Inflammatory macrophage treated with lipopolysaccharide for 4 hours (primary cell): ENCODE results near the gene SLC22A3.
"Not testable (repeated sequence)": the region's sequence is repeated elsewhere in the genome, so short reads cannot be mapped to it uniquely, and the experiment has no call there.

Experiments
- DNase-seq: peaks from one replicate; pipeline ENCODE4 v3.0.0-alpha.2; 2020

SLC22A3 gene, protein sequence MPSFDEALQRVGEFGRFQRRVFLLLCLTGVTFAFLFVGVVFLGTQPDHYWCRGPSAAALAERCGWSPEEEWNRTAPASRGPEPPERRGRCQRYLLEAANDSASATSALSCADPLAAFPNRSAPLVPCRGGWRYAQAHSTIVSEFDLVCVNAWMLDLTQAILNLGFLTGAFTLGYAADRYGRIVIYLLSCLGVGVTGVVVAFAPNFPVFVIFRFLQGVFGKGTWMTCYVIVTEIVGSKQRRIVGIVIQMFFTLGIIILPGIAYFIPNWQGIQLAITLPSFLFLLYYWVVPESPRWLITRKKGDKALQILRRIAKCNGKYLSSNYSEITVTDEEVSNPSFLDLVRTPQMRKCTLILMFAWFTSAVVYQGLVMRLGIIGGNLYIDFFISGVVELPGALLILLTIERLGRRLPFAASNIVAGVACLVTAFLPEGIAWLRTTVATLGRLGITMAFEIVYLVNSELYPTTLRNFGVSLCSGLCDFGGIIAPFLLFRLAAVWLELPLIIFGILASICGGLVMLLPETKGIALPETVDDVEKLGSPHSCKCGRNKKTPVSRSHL

DNA sequence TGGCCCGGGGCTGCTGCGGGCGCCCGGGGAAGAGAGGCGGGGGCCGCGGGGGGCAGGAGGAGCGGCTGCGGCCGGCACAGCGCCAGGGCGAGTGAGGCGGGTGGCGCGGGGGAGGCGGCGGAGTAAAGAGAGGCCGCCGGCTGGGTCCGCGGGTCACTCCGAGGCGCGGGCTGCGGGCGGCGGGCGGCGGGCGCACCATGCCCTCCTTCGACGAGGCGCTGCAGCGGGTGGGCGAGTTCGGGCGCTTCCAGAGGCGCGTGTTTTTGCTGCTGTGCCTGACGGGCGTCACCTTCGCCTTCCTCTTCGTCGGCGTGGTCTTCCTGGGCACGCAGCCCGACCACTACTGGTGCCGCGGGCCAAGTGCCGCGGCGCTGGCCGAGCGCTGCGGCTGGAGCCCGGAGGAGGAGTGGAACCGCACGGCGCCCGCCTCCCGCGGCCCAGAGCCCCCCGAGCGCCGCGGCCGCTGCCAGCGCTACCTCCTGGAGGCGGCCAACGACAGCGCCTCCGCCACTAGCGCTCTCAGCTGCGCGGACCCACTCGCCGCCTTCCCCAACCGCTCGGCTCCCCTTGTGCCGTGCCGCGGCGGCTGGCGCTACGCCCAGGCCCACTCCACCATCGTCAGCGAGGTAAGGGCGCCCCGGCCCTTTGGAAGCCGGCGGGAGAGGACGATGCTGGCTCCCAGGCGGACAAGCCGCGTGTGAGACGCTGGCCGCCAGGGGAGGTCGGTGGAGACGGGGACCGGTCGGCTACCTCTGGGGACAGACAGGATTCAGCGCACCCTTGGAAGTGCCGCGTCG lies at the start of gene SLC22A3:
SLC22A3 (plus strand) TSS at position 156 of the 797 bp plus-strand sequence; CDS start at position 198, 42 bp downstream.
- DNase-seq = no peak

DNA sequence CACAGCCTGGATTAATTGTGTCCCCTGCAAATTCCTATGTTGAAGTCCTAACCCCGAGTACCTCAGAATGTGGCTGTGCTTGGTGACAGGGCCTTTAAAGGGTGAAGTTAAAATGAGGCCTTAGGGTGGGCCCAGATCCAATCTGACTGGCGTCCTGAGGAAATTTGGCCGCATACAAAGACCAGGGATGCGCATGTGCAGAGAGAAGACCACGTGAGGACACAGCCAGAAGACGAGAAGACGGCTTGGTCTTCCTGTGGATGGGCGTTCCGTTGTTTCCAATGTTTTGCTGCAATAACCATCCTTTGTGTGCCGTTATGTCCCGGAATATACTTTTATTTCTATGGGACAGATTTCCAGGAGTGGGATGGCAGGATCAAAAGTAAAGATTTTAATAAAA lies 48.6 kb upstream of the SLC22A3 start:
- no peak for DNase-seq

DNA sequence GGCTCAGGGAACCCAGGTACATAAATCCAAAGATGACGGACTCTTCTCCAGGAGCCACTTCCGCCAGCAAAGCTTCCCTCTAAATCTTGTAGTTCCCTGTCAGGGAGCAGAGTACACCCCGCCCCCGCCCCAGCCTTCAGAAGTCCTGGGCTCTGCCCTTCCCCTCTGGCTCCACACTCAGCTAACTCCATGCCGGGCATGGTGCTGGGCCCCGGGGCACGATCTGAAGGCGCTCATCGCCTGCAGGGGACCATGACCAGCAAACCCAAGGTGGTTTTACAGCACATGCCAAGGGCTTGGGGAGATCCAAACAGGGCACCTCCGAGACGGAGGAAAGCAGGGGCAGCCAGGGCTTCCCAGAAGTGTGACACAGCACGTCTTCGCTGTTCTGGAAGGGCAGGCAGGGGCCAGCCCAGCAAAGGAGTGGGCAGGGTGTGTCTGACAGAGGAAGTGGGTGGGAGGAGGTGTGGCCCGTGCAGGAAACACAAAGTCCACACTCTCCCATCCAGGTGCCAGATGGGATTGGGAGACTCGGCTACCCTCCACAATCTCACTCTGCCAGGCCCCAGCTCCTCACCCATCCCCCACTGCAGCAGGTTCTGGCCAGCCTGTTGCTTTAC lies 48.0 kb upstream of the SLC22A3 start:
- no peak for DNase-seq

DNA sequence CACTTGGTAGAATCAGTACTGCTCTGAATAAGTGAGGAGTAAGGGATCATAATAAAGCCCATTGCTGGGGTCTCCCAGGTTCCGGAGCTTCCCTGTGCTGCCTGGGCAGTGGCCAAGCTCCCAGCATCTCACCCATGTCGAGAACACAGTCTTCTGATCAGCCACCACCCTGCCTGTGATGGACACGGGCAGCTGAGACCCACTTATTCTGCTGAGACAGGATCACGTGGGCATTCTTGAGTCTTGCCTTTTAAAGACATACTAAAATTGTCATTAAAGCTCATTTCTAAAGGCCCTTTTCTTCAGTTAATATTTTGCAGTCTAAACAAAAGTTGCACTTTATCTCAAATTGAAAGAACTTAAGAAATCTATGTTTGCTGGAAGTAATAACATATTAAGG lies 46.8 kb upstream of the SLC22A3 start:
- no peak for DNase-seq

DNA sequence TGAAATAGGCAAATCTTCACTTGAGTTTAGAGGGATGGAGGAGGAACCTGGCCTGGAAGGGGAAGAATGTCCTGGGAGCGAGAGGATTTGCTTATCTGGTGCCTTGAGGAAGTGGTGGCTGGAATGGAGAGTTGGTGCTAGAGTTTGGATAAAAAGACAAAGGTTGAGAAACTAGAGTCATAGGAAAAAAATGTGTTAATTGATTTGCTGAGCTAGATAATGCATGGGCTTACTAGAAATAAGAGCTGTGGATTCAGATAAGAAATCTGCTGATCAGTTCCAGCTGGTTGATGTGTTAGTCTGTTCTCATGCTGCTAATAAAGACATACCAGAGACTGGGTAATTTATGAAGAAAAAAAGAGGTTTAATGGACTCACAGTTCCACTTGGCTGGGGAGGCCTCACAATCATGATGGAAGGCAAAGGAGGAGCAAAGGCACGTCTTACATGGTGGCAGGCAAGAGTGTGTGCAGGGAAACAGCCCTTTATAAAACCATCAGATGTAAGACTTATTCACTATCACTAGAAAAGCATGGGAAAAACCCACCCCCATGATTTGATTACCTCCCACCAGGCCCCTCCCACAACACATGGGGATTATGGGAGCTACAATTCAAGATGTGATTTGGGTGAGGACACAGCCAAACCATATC lies 45.6 kb upstream of the SLC22A3 start:
- DNase-seq = not testable (repeated sequence)

DNA sequence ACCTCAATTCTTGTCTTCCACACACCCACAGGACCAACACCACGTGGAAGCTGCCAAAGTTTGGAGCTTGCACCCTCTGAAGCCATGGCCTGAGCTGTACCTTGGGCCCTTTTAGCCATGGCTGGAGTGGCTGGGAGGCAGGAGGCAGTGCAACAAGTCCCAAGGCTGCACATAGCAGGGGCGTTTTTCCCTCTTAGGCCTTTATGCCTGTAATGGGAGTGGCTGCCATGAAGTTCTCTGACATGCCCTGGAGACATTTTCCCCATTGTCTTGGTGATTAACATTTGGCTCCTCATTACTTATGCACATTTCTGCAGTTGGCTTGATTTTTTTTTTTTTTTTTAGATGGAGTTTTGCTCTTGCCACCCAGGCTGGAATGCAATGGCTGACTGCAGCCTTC lies 44.4 kb upstream of the SLC22A3 start:
- no peak for DNase-seq

DNA sequence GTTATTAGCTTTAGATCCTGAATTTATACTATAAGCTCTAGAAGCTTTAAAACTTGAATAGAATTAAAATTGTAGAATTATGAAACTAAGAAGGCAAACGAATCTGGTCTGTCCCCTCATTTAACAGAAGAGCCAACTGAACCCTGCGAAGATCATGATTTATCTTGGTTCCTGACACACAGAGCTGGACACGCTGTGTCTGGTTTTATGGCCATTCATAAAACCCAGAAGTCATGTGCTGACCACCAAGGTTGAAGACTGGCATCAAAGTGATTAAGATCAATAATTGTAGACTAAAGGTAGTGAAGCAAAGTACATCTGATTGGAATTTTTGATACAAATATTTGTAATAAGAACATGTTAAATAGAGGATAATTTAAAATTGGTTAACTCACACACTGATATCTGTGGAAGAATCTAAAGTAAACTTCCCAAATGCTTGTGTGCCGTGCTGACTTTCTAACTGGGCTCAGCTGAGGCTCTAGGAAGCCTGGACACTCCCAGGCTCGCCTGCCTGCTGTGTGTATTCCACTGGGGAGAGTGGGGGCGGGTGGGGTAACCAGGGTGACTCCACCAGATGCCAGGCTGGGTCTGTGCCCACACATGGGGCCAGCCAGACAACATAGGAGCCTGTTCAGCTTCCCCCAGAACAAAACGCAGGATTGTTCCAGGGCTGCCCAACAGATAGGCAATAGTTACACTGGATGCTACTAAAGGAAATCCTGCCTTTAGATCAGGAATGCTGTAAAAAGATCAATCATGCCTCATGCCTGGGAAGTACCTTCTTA lies 42.1 kb upstream of the SLC22A3 start:
- no peak for DNase-seq

DNA sequence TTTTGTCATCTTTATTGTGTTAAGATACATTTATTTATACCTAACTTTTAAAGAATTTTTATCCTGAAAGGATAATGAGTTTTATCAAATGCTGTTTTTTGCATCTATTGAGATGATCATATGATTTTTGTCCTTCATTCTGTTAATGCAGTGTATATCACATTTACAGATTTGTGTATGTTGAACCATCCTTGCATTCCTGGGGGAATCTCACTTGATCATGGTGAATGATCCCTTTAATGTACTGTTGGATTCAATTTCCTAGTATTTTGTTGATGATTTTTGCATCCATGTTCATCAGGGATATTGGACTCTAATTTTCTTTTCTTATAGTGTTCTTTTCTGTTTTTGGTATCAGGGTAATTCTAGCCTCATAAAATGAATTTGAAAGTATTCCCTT lies 38.5 kb upstream of the SLC22A3 start:
- DNase-seq = no peak

DNA sequence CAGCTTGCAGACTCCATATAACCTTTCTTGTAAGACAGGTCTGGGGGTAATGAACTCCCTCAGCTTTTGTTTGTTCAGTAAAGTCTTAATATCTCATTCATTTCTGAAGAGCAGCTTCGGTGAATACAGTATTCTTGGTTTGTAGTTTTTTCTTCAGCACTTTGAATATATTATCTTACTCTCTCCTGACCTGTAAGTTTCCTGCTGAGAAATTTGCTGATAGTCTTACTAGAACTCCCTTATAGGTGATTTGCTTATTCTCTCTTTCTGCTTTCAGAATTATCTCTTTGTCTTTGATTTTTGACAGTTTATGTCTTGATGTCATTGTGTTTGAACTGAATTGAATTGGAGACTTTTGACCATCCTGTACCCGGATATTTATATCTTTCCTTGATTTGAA lies 35.3 kb upstream of the SLC22A3 start:
- no peak for DNase-seq

DNA sequence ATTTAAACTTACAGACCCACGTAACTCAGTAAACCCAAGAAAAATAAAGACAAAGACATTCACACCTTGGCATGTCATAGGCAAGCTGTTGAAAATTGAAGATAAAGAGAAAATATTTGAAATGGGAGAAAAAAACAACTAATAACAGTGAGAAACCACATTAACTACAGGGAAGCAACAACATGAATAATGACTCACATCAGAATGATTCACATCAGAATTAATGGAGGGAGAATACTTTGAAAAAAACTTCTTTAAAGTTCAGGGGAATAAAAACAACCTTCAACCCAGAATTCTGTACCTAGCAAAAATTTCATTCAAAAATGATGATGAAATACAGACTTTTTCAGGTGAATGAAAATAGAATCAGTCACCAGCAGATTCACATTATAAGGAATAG lies 32.9 kb upstream of the SLC22A3 start:
- no peak for DNase-seq

DNA sequence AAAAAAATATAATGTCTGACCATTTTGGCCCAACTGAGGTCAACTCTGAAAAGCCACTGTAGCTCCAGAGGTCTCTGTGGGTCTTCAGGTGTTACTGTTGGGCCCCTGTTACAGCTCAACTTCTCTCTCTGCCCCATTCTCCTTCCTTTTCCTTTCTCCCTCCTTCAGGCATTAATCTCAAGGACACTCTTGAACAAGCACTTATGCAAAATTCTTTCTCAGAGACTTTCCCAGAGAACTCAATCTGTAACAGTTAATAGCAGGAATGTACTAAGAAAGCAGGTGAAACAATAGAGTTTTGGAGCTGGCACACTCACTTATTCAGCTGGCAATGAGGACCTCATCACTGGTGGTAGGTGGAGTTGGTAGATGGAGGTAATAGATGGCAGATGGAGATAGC lies 31.9 kb upstream of the SLC22A3 start:
- DNase-seq = no peak

DNA sequence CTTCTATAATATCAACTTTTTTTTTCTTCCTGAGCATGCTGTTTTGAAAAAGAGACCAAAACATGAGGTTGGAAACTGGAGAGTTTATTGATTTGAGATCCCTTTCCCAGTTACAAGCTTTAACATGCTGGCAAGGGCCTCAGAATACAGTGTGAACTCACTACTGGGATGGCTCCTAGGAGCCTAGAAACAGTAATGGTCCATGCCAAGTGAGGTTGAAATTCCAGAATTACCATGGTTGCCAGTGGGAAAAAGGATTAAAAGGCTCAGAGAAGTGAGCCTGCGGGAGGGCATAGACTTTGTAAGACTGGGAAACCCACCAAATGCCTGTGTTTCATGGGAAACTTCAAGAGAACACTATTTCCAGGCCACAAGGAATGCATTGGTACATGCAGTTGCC lies 28.9 kb upstream of the SLC22A3 start:
- no peak for DNase-seq

DNA sequence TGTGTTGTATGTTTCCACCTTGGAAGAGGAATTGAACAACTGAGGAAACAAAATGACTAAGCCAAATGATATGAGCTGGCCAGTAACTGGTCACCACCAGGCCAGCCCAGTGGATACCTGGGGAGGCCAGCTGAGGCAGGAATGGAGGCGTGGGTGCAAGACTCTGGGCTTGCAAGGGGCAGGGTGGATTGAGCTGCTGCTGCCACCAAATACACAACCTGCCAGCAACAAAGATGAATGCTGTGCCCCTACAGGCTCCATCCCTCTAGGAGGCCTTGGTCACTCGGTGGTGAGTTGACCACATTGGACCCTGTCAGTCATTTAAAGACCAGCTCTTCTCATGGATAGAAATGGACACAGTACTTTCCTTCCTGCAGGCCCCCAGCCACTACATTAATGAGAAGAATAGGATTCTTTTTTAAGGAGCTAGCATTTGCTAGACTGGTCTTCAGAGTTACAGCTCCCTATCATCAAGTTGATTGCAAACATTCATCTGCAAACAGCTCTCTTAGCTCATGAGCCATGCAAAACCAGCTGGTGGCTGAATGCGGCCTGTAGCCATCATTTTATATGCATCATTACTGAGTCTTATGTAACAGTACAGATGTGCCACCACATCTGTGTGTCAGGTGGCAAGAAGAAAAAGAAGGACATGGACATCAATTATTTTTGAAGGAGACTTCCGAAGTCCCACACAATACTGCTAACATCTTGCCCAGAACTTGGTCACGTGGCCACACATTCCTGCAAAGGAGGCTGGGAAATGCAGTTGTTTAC lies 26.3 kb upstream of the SLC22A3 start:
- no peak for DNase-seq

DNA sequence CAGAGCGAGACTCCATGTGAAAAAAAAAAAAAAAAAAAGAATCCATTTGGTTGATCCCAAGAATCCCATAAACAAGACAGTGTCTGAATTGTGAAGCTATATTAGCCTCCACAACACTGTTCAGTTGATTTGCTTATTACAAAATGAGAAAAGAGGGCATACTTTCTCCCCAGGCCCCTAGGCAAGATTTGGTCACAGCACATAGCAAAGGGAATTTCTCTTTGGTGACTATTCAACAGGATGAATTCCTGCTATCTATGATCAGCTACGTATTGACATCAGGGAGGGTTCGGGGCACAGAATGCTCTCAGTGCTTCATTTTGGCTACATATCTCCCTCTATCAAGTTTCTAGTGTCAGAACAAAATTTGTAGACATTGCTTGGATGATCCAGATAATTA lies 20.2 kb upstream of the SLC22A3 start:
- DNase-seq = no peak

DNA sequence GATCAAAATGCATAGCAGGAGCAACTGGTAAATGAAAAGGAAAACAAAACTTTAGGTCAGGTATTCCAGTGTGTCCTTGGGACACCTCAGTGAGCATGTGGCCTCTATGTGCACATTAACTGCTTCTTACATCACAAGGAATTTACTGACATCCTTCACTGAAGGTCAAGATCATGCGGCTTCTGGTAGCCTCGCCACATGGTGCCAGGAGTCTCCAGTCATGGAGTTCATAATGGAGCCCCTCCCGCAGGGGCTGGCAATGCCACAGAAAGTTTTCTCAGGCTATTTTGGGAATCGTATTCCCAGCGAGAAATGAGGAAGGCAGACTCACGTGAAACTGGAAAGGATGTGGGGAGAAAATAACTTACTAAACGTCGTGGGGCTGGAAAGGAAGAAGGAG lies 19.7 kb upstream of the SLC22A3 start:
- no peak for DNase-seq

DNA sequence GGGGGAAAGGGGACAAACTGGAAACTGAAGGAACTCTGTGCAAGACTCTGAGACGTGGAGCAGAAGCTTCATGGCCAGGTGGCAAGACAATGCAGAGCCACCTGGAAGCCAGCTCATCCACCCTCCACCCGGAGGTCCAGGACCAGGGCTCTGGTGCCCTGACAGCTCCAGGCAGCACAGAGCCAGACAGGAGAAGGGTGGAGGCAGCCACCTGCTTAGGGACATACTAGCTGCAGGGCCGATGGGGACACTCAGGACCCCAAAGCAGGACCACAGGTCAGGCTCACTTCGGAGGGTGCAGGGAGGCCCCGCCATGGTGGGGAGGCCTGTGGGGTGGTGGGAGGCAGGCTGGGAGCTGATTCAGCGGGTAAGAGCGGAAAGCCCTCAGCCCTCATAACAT lies 19.0 kb upstream of the SLC22A3 start:
- DNase-seq = no peak

DNA sequence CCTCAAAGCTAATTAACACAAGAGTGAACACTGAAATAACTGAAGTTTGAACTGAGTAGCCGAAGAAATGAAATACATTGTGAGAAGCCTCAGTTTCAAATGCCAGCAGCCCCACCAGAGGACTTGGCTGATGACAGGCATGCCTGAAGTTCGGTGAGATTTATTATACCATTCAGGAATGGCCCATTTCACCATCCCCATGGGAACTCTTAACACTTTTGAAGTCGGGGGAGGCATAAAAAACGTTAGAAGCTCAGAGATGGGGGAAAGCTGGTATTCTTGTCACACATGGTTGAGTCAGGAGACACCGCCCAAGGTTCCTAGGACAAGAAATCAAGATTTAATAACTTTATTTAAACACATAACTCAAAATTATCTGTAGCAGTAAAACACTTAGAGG lies 17.6 kb upstream of the SLC22A3 start:
- DNase-seq = no peak

DNA sequence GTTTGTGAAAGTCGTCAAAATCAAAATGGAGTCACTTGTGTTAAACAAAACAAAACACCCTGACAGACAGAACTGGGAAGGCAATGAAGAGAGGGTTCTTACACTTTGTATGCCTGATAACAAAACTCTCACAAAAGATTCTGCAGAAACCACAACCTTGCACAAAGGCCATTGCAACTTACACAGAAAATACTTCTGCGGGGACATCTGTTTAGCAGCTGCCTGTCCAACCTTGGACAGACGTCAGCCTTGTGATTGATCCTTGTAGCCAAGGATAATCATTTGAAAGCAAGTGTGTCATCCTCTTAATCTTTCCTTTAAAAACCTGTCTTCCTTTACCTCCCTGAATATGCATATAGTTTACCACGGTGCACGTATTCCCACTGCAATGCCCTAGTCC lies 17.0 kb upstream of the SLC22A3 start:
- DNase-seq = no peak

DNA sequence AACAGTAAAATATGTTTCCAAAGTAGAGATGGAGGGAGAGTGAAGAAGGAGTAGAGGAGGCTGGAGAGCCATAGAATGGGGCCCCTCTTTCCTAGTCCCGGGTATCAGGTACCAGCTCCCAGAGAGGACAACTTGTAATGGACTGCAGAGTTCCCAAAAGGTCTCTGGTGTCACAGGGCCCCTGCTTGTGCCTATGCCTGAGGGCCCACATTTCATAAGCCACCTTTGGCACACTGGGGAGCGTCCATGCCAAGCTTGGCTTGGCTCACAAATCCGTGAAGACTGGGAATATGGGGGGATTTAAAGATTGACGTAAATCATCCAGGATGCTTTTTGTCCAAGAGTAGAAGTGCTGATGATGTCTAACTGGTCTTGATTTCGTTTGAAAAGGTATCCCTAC lies 16.4 kb upstream of the SLC22A3 start:
- DNase-seq = no peak

DNA sequence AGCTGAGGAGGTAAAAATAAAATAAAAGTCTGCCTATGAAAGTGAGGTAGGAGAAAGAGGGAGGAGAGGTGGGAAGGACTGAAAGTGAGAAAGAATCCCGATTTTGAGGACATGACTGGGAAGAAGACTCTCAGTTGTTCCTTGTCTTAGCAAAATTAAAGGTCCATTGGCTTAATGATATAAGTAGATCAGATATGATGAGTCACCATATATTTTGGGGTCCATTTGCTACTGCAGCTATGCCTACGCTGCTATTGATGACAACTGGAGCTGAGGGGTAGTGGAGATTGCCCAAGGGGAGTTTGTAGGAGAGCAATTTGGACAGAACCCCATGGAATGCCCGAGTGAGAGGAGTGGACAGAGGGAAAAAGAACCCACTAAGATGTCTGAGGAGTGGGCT lies 15.1 kb upstream of the SLC22A3 start:
- no peak for DNase-seq

DNA sequence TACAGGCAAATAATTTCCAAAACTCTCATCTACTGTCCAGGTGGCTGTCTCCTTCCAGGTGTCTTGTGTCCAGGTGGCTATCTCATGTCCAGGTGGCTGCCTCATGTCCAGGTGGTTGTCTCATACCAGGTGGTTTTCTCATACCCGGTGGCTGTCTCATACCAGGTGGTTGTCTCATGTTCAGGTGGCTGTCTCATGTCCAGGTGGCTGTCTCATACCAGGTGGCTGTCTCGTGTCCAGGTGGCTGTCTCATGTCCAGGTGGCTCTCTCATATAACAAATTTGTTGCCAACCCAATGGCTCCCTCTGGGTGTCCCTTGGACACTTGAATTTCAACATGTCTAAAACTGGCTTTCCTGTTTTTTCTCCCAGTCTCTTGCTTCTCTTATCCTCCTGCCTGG lies 14.3 kb upstream of the SLC22A3 start:
- DNase-seq = no peak
